SKM-1 (cell line): ENCODE measurements around the gene PTPN3.

ENCODE experiments used
- DNase-seq: peaks from one replicate; lab custom pipeline; 2025; ENCODE audit not compliant: unreplicated experiment; lab: John Stamatoyannopoulos, UW

PTPN3 gene

GRCh38 chr9:109428854-109429253 lies 69.3 kb downstream of the PTPN3 start:
- no peak for DNase-seq

- DNase-seq, result no peak
Observed at GRCh38 chr9:109427886-109428285, 70.2 kb downstream of the PTPN3 start.

- no peak for DNase-seq
Observed at GRCh38 chr9:109426626-109427402, 71.3 kb downstream of the PTPN3 start.

GRCh38 chr9:109424618-109425017 lies 73.5 kb downstream of the PTPN3 start:
- DNase-seq, result no peak

GRCh38 chr9:109423877-109424276 lies 74.2 kb downstream of the PTPN3 start:
- DNase-seq, result no peak

- no peak for DNase-seq
Observed at GRCh38 chr9:109422641-109423040, 75.5 kb downstream of the PTPN3 start.

- no peak for DNase-seq
Observed at GRCh38 chr9:109421026-109421970, 76.8 kb downstream of the PTPN3 start.

GRCh38 chr9:109419531-109419930 lies 78.6 kb downstream of the PTPN3 start:
- DNase-seq, result no peak

- no peak for DNase-seq
Observed at GRCh38 chr9:109418827-109419226, 79.3 kb downstream of the PTPN3 start.

GRCh38 chr9:109417585-109418544 lies 80.2 kb downstream of the PTPN3 start:
- DNase-seq, result no peak

- DNase-seq, result no peak
Observed at GRCh38 chr9:109417054-109417453, 81.1 kb downstream of the PTPN3 start.

- no peak for DNase-seq
Observed at GRCh38 chr9:109416135-109416706, 81.9 kb downstream of the PTPN3 start.

GRCh38 chr9:109414125-109414785 lies 83.9 kb downstream of the PTPN3 start:
- DNase-seq, result no peak

GRCh38 chr9:109411798-109412352 lies 86.2 kb downstream of the PTPN3 start:
- DNase-seq, result no peak

GRCh38 chr9:109411069-109411761 lies 86.9 kb downstream of the PTPN3 start:
- no peak for DNase-seq

GRCh38 chr9:109409773-109410397 lies 88.2 kb downstream of the PTPN3 start:
- no peak for DNase-seq

- no peak for DNase-seq
Observed at GRCh38 chr9:109408759-109409462, 89.2 kb downstream of the PTPN3 start.

- DNase-seq, result no peak
Observed at GRCh38 chr9:109403766-109404320, 94.3 kb downstream of the PTPN3 start.
